Measurements from ENCODE around the gene COBL. TPM values are rescaled to one million over a fixed set of nuclear protein-coding genes. Genes with fewer than 3 reads are reported as not detected.

Gene COBL
- total and polyA plus RNA-seq, 2 of the 4 experiments (the other 2 are of a cell fraction), result under 0.01 TPM; not detected in 1

DNA sequence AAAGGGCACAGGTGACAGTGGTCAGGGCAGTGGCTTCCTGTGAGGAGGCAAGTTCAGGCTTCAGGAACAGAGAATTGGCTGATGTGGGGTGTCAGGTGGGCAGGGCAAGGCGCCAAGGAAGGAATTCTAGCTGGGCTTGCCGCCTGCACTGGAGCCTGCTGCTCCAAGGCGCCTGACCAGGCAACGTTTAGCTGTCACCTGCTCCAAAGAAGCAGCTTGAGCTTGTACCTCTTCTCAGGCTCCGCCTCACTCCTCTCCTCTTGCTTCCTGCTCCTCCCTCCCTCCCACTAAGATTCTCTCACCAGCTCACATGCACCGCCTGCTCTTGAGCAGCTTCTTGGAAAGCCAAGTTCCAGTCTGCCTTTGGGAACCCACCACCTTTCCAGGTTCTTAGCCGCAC is 346.5 kb downstream of the COBL start:
- BruUV-seq (replicated peaks), result no TSS peak
- Histone ChIP-seq H3K9ac (ENCODE audit: low read depth, low read length) (no peak overlapping the region), H2BK5ac (ENCODE audit: low read depth, low read length, poor library complexity, severe bottlenecking) (no peak overlapping the region), H2BK120ac (ENCODE audit: low read depth, low read length) (no peak overlapping the region), H3K4me1 (ENCODE audit: control insufficient read depth, insufficient read depth, low read length) (no peaks in the 10 kb centered on the region), H3K36me3 (ENCODE audit: control insufficient read depth, insufficient read depth, low read length) (no peaks in the 10 kb centered on the region), H3K14ac (replicated peaks; ENCODE audit: low read depth, low read length) (no peak overlapping the region), H3K23ac (ENCODE audit: low read depth, low read length) (no peak overlapping the region), H3K4me3 (ENCODE audit: insufficient read depth, low read depth, low read length) (no peak overlapping the region), H4K8ac (ENCODE audit: low read depth in 2 of 2, low read length in 2 of 2) (no peak overlapping the region), H4K91ac (ENCODE audit: insufficient read depth, low read depth, low read length) (no peak overlapping the region), H3K9me1 (ENCODE audit: insufficient read depth, low read length) (no peaks in the 10 kb centered on the region), H3K56ac (ENCODE audit: extremely low read depth, insufficient read depth, low read length) (no peak overlapping the region), H2AFZ (replicated peaks; ENCODE audit: low read length, poor library complexity) (no peak overlapping the region), H3K79me1 (ENCODE audit: low read depth in 1 of 2, low read length in 2 of 2) (no peaks in the 10 kb centered on the region), H2BK20ac (ENCODE audit: low read depth, low read length) (no peak overlapping the region), H2BK15ac (ENCODE audit: low read depth, low read length) (no peak overlapping the region), H3K4ac (ENCODE audit: low read depth, low read length) (no peak overlapping the region), H3K18ac (ENCODE audit: low read depth, low read length) (no peak overlapping the region), H4K20me1 (ENCODE audit: insufficient read depth, low read length) (no peaks in the 10 kb centered on the region), H3K27ac (ENCODE audit: insufficient read depth, low read length) (no peak overlapping the region), H3K9me3 (ENCODE audit: control insufficient read depth, insufficient read depth, low read length) (peaks cover under 1% of the 10 kb centered on the region; the same call in 1 of the 2 replicates), H3K27me3 (ENCODE audit: control insufficient read depth, insufficient read depth, low read length) (peaks cover 6% of the 10 kb centered on the region), H2AK5ac (ENCODE audit: low read depth, low read length) (no peak overlapping the region), H2AK9ac (replicated peaks; ENCODE audit: low read depth, low read length, poor library complexity) (no peak overlapping the region), H3K4me2 (ENCODE audit: low read depth, low read length) (no peak overlapping the region), H4K5ac (ENCODE audit: low read depth, low read length) (no peak overlapping the region)
- ChIA-PET POLR2A (ENCODE audit: unreplicated experiment) (no interaction called here), CTCF (interaction anchor here (0.5 kb wide), 1 partner anchor 102 kb away, joined by 4 read pairs; no protein-coding TSS in a partner anchor)
- no peak for TF ChIP-seq CEBPB (IDR thresholded peaks at IDR 0.05; ENCODE audit: low read depth, low read length)
- WGBS, 2 experiments (ENCODE audit: extremely low coverage in 2 of 2, insufficient read length in 1 of 2), result no CpG with 5 or more reads among the region's 7 CpGs
- ATAC-seq (ENCODE audit: low read depth), result no peak
- in situ Hi-C loops (cut with MboI; ENCODE audit: low sequenced_read_pairs), result no loop called here
- intact Hi-C loops (cut with micrococcal nuclease), result no loop called here
- DNase-seq, result no peak
- dilution Hi-C loops (cut with HindIII; ENCODE audit: low sequenced_read_pairs, unreplicated experiment), result no loop called here

Data from IMR-90 (cell line).